HG03457 (cell line): ENCODE results near the gene DNASE2.

Experiments used
- ATAC-seq: cut with Tn5 transposase; IDR thresholded peaks from one replicate; pipeline ENCODE4 v1.9.1; 2021; ENCODE audit warnings: moderate number of reproducible peaks; ENCODE audit not compliant: unreplicated experiment

DNASE2 gene

DNA sequence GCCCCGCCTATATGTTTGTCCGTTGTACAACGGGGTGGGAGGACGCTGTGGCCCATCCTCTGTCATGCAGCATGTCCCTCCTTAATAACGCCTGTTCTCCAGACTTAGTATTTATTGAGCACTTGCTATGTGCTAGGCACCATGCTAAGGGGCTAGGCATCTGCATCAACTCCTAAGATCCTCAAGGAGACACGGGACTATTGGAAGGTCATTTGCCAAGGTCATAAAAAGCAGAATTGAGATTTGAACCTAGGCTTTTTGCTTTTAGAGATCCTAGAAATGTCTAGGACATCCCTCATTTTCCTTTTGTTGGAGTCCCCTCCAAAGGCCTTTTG is 44.8 kb downstream of the DNASE2 start:
- ATAC-seq, result no peak

DNA sequence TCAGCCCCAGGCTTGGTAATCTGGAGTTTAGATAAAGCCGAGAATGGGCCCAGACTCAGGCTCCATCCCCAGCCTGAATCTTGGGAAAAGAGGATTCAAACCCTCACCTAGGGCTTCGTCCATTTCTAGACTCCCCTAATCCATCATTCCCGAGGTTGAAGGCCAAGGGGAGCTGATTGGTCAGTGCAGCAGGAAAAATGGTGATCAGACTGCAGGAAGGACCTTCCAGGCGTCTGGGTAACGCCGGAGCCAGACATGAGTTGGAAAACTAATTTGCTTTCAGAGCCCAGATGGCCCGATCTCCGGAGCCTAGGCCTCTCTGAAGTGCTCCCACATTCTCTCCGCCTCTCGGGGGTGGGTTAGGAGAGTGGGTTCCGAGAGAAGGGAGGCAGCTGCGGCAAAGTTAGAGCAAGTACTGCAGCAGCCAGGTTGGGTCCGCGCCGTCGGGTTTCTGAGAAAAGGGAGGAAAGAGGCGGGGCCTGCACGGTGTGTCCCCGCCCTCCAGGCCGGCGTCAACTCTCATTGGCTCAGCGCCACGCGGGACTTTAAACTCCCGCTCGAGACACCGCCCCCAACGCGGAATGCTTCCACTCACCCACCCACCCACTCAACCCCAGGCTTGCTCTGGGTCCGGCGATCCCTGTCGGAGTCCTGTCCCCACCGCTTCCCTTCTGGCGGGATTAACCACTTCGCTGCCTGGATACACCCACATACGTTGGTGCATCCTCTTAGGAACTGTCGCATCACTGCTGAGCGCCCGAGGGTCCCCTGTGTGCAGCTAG is 46.1 kb downstream of the DNASE2 start:
- ATAC-seq, result no peak

GRCh38 chr19:12834566-12834943 is 46.7 kb downstream of the DNASE2 start, which contains the start of gene RTBDN:
TSS of gene RTBDN (minus strand) at chr19:12834579. CDS start at chr19:12829979, 4,600 bp downstream.
- ATAC-seq, result no peak

- no peak for ATAC-seq
Measured at GRCh38 chr19:12833738-12834565, 47.3 kb downstream of the DNASE2 start.

DNA sequence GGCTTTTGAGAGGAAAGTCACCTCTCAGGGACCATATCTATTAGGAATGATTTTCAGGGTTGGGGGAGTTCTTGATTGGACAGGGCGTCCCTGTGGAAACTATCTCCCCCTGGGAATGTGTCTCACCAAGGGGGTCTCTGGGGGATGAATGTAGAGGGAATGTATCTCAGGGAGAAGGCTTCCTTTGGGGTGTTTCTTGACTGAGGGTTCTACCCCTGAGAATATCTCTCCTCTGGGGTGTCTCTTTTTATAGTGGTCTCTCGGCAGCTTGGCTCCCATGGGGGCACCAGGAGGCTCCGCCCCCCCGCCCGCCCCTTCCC is 47.9 kb downstream of the DNASE2 start:
- ATAC-seq, result no peak

GRCh38 chr19:12828494-12828893 is 52.8 kb downstream of the DNASE2 start:
- no peak for ATAC-seq

DNA sequence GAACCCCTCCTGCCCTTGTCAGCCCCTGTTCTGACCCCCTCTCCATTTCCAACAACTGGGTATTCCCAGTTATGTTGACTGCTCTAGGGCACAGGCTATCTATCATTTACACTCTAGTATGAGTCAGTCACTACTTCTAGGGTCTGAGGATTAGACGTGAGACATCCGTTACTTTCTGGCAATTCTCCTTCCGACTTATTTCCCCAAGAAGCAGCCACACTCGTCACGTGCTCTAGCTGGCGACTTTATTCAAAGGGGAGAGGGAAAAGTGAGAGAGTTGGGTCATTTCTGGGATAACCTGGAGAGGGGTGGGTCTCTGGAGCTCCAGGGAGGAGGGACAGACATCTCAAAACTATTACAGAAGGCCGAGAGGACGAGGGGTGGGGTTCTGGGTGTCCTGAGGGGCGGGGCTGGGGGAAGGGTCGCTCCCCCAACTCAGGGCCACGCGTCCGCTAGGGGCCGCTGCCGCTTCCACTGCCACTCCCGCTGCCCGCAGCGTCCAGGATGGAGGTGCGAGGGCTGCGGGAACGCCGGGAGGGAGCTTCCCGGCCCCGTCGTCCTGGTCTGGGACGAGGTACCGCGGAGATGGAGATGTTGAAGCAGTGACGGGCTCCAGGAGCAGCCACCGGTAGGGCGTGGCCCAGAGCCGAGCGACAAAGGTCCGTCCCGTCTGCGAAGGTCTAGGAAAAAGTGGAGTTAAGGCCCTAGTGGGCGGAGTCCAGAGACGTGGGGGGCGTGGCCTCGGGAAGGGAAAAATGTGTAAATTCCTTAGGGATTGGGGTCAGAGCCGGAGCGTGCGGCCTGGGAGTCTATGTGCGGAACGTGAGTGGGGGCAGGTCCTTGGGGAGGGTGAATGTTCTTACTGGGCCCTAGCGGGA is 55.8 kb downstream of the DNASE2 start:
- no peak for ATAC-seq
